GM12878 (cell line): Measurements from ENCODE around the gene DRAXIN. TPM values are rescaled to one million over a fixed set of nuclear protein-coding genes. Genes with fewer than 3 reads are reported as not detected.

Experiments used
- ATAC-seq: fragments of 200-7000 bp; cut with Tn5 transposase; 3 replicates; pipeline ENCODE4 v1.9.1; 2020; ENCODE audit warnings: mild to moderate bottlenecking, moderate library complexity
- BruUV-seq: library from RNA; stranded (reverse); fragments of 400-500 nt; replicated peaks from 2 replicates; lab custom pipeline; 2021; lab: Mats Ljungman, UMichigan
- CTCF ChIA-PET: fragments of 300-600 bp; sonication (Branson Sonifier 250); formaldehyde crosslinking; extraction: SDS; loops from one replicate; lab custom pipeline; 2021; ENCODE audit warnings: inconsistent platforms; lab: Yijun Ruan, JAX
- POLR2A ChIA-PET: fragments of 350-600 bp; formaldehyde crosslinking; extraction: SDS; loops from one replicate; lab custom pipeline; 2021; ENCODE audit warnings: inconsistent platforms; lab: Charles Lee
- RAD21 ChIA-PET: fragments of 300-600 bp; sonication (Branson Sonifier 250); formaldehyde crosslinking; loops from one replicate; lab custom pipeline; 2023; ENCODE audit warnings: antibody characterized with exemption; ENCODE audit not compliant: unreplicated experiment; lab: Charles Lee
- SMC1A ChIA-PET: fragments of 300-600 bp; sonication (Branson Sonifier 250); formaldehyde crosslinking; loops from one replicate; lab custom pipeline; 2023; ENCODE audit not compliant: unreplicated experiment, uncharacterized antibody; lab: Charles Lee
- DNase-seq: peaks from one replicate; pipeline ENCODE4 v3.0.0-alpha.2; 2011; ENCODE audit warnings: low read depth, low spot score
- FAIRE-seq: peaks from 3 replicates; lab custom pipeline; 2011; peaks lifted over from hg19 to GRCh38; lab: Jason Lieb, UNC
- H2AFZ ChIP-seq: 2 replicates; pipeline ENCODE4 v1.6.0; 2011; ENCODE audit warnings: low read depth, low read length, control low read depth; ENCODE audit not compliant: control insufficient read depth
- H3K27ac ChIP-seq: 2 replicates; pipeline ENCODE4 v1.5.1; 2011; ENCODE audit warnings: control low read depth; ENCODE audit not compliant: control insufficient read depth, insufficient read depth
- H3K27me3 ChIP-seq, 2 experiments: replicated peaks in 1 of 2; 2 replicates each; pipeline versions ENCODE4 v1.6.0 to v1.6.1; 2011; ENCODE audit warnings: low read length in 1 of 2; ENCODE audit not compliant: control insufficient read depth in 2 of 2, insufficient read depth in 2 of 2
- H3K36me3 ChIP-seq, 2 experiments: 2 replicates each; pipeline ENCODE4 v1.5.1; 2011; ENCODE audit warnings: low read length in 1 of 2; ENCODE audit not compliant: control insufficient read depth in 2 of 2, insufficient read depth in 2 of 2
- H3K4me1 ChIP-seq: 2 replicates; pipeline ENCODE4 v1.6.1; 2011; ENCODE audit warnings: mild to moderate bottlenecking, low read length, moderate library complexity, mixed read lengths; ENCODE audit not compliant: control insufficient read depth, insufficient read depth
- H3K4me2 ChIP-seq: 2 replicates; pipeline ENCODE4 v1.6.0; 2011; ENCODE audit warnings: control low read depth; ENCODE audit not compliant: control insufficient read depth, insufficient read depth
- H3K4me3 ChIP-seq: fragments of 200-600 bp; sonication (generic); 2 replicates; pipeline ENCODE4 v1.5.1; 2016
- H3K79me2 ChIP-seq: 2 replicates; pipeline ENCODE4 v1.6.0; 2011; ENCODE audit warnings: low read length; ENCODE audit not compliant: control insufficient read depth, insufficient read depth
- H3K9ac ChIP-seq: 2 replicates; pipeline ENCODE4 v1.8.0; 2011; ENCODE audit warnings: low read length, control low read depth, mixed read lengths; ENCODE audit not compliant: control insufficient read depth, insufficient read depth
- H3K9me3 ChIP-seq: replicated peaks from 3 replicates; pipeline ENCODE4 v1.5.1; 2011; ENCODE audit warnings: mild to moderate bottlenecking, low read length; ENCODE audit not compliant: control insufficient read depth, insufficient read depth
- H4K20me1 ChIP-seq: 2 replicates; pipeline ENCODE4 v1.6.0; 2011; ENCODE audit not compliant: control insufficient read depth, insufficient read depth
- CREM ChIP-seq: IDR thresholded peaks from 2 replicates; pipeline ENCODE4 v1.6.1; 2014; ENCODE audit warnings: antibody characterized with exemption, low read depth
- GATAD2B ChIP-seq: fragments of 450-650 bp; conservative IDR thresholded peaks from 2 replicates; pipeline ENCODE4 v1.6.1; 2017; ENCODE audit warnings: low read depth, mild to moderate bottlenecking, moderate library complexity
- SIX5 ChIP-seq: IDR thresholded peaks from 2 replicates; pipeline ENCODE4 v1.6.1; 2011; ENCODE audit warnings: mild to moderate bottlenecking, low read depth, low read length, moderate library complexity; ENCODE audit not compliant: severe bottlenecking
- SMARCA5 ChIP-seq: fragments of 450-650 bp; IDR thresholded peaks from 2 replicates; pipeline ENCODE4 v1.6.1; 2017; ENCODE audit warnings: mild to moderate bottlenecking
- SPI1 ChIP-seq: IDR thresholded peaks from 2 replicates; pipeline ENCODE4 v1.6.1; 2011; ENCODE audit warnings: low read depth, mild to moderate bottlenecking, low read length, moderate library complexity, borderline replicate concordance; ENCODE audit not compliant: insufficient read depth
- TCF3 ChIP-seq: IDR thresholded peaks from 2 replicates; pipeline ENCODE4 v1.6.1; 2012; ENCODE audit warnings: low read depth, mild to moderate bottlenecking, low read length, borderline replicate concordance; ENCODE audit not compliant: insufficient read depth
- ZNF274 ChIP-seq: IDR thresholded peaks from one replicate; pipeline ENCODE4 v1.8.0; 2011; ENCODE audit not compliant: insufficient read length, insufficient read depth
- ZZZ3 ChIP-seq: IDR thresholded peaks from 2 replicates; pipeline ENCODE4 v1.6.1; 2011; ENCODE audit warnings: low read depth; ENCODE audit not compliant: control insufficient read depth, insufficient read length
- WGBS: methylation state at CpG from one replicate; pipeline ENCODE4 v1.1.6; 2016; ENCODE audit warnings: low lambda C conversion rate; ENCODE audit not compliant: insufficient replicate concordance, insufficient coverage; ENCODE audit errors: missing lambda C conversion rate; 5-methylcytosine and 5-hydroxymethylcytosine counted together
- in situ Hi-C: fragments of 300-500 bp; cut with MboI; formaldehyde crosslinking; loops from 9 replicates; pipeline ENCODE4 v1.14.3; 2018; ENCODE audit warnings: mixed read lengths
- intact Hi-C: fragments of 100-400 bp; cut with micrococcal nuclease; formaldehyde crosslinking; loops from one replicate; pipeline ENCODE4 v1.14.2; 2022; ENCODE audit not compliant: unreplicated experiment
- polyA plus RNA-seq, 11 experiments: library from polyadenylated mRNA; depleted of rRNA in 4 of 11; unstranded in 6 of 11; stranded (reverse) in 5 of 11; fragments of >200 nt; fragmentation: Nextera tagmentation in 4 of 11; fragmentation: Illumina TruSeq in 1 of 11; extraction: Ambion mirVana in 4 of 11; extraction: Trizol in 1 of 11; gene quantifications; 1 replicate in 1 of 11; 2 replicates in 10 of 11; pipeline versions ENCODE4 v1.2.1 to v1.2.3, GENCODE V29; 2011 to 2016; ENCODE audit warnings: inconsistent platforms in 2 of 11, missing spikeins in 2 of 11, low read depth in 1 of 11
- total RNA-seq, 4 experiments: library from RNA; depleted of rRNA in 3 of 4; stranded (reverse); fragments of >200 nt in 3 of 4; fragmentation: Illumina TruSeq in 1 of 4; extraction: Trizol in 1 of 4; gene quantifications; 2 replicates each; pipeline versions ENCODE4 v1.2.1 to v1.2.3, GENCODE V29; 2013 to 2021
- TF ChIP-seq, protein P1 (sequence below): fragments of 450-650 bp; IDR thresholded peaks from 2 replicates; pipeline ENCODE4 v1.6.1; 2017; ENCODE audit warnings: antibody characterized with exemption, mild to moderate bottlenecking, moderate library complexity
- TF ChIP-seq, protein P2 (sequence below): fragments of 450-650 bp; formaldehyde crosslinking; IDR thresholded peaks from 2 replicates; pipeline ENCODE4 v1.5.0; 2022; ENCODE audit warnings: mild to moderate bottlenecking, missing genetic modification characterization
- TF ChIP-seq, protein P3 (sequence below): IDR thresholded peaks from 2 replicates; pipeline ENCODE4 v1.6.1; 2012; ENCODE audit warnings: improper control_type of control experiment, low read depth, low read length; ENCODE audit not compliant: insufficient replicate concordance

The DRAXIN gene
- total and polyA plus RNA-seq, 10 of the 15 experiments (the other 5 are each of a cell fraction or from before 2014, with no cell fraction given) = 0.01 to 0.05 (median 0.03) TPM; not detected in 3

DNA sequence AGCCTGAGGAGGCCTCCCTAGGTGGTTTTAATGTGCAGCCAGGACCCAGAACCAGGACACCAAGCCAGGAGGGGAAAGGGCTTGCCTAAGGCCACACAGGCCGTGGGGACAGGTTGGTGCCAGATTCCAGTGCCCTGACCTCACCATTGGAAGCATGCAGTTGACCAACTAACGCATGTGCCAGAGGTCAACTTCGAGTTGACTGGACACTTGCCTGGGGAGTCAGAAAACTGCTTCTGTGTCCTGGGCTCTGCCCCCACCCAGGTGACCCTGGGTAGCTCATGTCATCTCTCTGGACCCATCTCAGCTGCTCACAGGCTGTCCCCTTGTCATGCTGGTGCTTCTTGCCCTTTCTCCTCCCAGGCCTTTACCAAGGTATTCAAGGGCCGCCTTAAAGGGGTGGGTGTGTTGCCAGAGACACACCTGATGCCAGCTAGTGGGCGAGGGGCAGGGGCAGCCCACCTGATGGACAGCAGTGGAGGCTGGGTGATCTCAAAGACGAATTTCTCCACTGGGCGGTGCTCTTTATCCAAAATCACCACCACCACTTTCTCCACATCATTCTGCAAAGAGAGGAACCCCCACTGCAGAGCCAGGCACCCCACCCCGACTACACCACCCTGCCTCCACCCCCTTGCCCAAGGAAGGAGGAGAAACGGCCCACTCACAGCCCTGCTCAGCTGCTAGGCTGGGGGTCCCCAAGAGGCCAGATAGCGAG lies 15.0 kb upstream of the DRAXIN start:
- Histone ChIP-seq H2AFZ (no peak overlapping the region), H3K4me3 (no peak overlapping the region), H3K27ac (no peak overlapping the region), H3K4me2 (no peak overlapping the region), H3K27me3 (no peaks in the 10 kb centered on the region), H3K4me1 (no peaks in the 10 kb centered on the region), H3K79me2 (peaks cover 2% of the 10 kb centered on the region), H4K20me1 (no peaks in the 10 kb centered on the region), H3K9me3 (no peaks in the 10 kb centered on the region), H3K36me3 (peaks cover 2 to 12% of the 10 kb centered on the region in 2 experiments; a peak in 3 of 4 replicates), H3K9ac (no peak overlapping the region)
- POLR2A ChIA-PET = interaction anchor here (0.5 to 1.0 kb wide), 2 partner anchors 19 to 232 kb away, joined by 3 read pairs; no protein-coding TSS in a partner anchor
- ATAC-seq (no peak), DNase-seq (no peak), FAIRE-seq (no peak)
- RAD21 ChIA-PET = interaction anchor here (0.9 kb wide), 1 partner anchor 43 kb away, joined by 3 read pairs; no protein-coding TSS in a partner anchor
- in situ Hi-C loops = no loop called here
- SMC1A ChIA-PET = interaction anchor here (1.2 kb wide), 1 partner anchor 33 kb away, joined by 3 read pairs; no protein-coding TSS in a partner anchor
- no TSS peak for BruUV-seq
- whole genome bisulfite sequencing = 67% methylated on average over 9 of the region's 10 CpGs
- intact Hi-C loops = no loop called here
- CTCF ChIA-PET = interaction anchor here (0.8 kb wide), 1 partner anchor 26 kb away, joined by 4 read pairs; no protein-coding TSS in a partner anchor
- TF ChIP-seq CREM = no peak
- no peak for TF ChIP-seq GATAD2B
- TF ChIP-seq ZNF274 = no peak
- no peak for TF ChIP-seq SIX5
- TF ChIP-seq, protein P1, sequence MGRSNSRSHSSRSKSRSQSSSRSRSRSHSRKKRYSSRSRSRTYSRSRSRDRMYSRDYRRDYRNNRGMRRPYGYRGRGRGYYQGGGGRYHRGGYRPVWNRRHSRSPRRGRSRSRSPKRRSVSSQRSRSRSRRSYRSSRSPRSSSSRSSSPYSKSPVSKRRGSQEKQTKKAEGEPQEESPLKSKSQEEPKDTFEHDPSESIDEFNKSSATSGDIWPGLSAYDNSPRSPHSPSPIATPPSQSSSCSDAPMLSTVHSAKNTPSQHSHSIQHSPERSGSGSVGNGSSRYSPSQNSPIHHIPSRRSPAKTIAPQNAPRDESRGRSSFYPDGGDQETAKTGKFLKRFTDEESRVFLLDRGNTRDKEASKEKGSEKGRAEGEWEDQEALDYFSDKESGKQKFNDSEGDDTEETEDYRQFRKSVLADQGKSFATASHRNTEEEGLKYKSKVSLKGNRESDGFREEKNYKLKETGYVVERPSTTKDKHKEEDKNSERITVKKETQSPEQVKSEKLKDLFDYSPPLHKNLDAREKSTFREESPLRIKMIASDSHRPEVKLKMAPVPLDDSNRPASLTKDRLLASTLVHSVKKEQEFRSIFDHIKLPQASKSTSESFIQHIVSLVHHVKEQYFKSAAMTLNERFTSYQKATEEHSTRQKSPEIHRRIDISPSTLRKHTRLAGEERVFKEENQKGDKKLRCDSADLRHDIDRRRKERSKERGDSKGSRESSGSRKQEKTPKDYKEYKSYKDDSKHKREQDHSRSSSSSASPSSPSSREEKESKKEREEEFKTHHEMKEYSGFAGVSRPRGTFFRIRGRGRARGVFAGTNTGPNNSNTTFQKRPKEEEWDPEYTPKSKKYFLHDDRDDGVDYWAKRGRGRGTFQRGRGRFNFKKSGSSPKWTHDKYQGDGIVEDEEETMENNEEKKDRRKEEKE = no peak
- TF ChIP-seq, protein P2, sequence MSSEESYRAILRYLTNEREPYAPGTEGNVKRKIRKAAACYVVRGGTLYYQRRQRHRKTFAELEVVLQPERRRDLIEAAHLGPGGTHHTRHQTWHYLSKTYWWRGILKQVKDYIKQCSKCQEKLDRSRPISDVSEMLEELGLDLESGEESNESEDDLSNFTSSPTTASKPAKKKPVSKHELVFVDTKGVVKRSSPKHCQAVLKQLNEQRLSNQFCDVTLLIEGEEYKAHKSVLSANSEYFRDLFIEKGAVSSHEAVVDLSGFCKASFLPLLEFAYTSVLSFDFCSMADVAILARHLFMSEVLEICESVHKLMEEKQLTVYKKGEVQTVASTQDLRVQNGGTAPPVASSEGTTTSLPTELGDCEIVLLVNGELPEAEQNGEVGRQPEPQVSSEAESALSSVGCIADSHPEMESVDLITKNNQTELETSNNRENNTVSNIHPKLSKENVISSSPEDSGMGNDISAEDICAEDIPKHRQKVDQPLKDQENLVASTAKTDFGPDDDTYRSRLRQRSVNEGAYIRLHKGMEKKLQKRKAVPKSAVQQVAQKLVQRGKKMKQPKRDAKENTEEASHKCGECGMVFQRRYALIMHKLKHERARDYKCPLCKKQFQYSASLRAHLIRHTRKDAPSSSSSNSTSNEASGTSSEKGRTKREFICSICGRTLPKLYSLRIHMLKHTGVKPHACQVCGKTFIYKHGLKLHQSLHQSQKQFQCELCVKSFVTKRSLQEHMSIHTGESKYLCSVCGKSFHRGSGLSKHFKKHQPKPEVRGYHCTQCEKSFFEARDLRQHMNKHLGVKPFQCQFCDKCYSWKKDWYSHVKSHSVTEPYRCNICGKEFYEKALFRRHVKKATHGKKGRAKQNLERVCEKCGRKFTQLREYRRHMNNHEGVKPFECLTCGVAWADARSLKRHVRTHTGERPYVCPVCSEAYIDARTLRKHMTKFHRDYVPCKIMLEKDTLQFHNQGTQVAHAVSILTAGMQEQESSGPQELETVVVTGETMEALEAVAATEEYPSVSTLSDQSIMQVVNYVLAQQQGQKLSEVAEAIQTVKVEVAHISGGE = no peak
- no peak for TF ChIP-seq SMARCA5
- TF ChIP-seq SPI1 = no peak
- no peak for TF ChIP-seq TCF3
- TF ChIP-seq ZZZ3 = no peak
- TF ChIP-seq, protein P3, sequence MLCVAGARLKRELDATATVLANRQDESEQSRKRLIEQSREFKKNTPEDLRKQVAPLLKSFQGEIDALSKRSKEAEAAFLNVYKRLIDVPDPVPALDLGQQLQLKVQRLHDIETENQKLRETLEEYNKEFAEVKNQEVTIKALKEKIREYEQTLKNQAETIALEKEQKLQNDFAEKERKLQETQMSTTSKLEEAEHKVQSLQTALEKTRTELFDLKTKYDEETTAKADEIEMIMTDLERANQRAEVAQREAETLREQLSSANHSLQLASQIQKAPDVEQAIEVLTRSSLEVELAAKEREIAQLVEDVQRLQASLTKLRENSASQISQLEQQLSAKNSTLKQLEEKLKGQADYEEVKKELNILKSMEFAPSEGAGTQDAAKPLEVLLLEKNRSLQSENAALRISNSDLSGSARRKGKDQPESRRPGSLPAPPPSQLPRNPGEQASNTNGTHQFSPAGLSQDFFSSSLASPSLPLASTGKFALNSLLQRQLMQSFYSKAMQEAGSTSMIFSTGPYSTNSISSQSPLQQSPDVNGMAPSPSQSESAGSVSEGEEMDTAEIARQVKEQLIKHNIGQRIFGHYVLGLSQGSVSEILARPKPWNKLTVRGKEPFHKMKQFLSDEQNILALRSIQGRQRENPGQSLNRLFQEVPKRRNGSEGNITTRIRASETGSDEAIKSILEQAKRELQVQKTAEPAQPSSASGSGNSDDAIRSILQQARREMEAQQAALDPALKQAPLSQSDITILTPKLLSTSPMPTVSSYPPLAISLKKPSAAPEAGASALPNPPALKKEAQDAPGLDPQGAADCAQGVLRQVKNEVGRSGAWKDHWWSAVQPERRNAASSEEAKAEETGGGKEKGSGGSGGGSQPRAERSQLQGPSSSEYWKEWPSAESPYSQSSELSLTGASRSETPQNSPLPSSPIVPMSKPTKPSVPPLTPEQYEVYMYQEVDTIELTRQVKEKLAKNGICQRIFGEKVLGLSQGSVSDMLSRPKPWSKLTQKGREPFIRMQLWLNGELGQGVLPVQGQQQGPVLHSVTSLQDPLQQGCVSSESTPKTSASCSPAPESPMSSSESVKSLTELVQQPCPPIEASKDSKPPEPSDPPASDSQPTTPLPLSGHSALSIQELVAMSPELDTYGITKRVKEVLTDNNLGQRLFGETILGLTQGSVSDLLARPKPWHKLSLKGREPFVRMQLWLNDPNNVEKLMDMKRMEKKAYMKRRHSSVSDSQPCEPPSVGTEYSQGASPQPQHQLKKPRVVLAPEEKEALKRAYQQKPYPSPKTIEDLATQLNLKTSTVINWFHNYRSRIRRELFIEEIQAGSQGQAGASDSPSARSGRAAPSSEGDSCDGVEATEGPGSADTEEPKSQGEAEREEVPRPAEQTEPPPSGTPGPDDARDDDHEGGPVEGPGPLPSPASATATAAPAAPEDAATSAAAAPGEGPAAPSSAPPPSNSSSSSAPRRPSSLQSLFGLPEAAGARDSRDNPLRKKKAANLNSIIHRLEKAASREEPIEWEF = no peak
